PC-9 (cell line): ENCODE results near the gene P2RX6.

Source experiments
- EZH2 ChIP-seq: fragments of 200-600 bp; sonication (generic); IDR thresholded peaks from 2 replicates; pipeline ENCODE4 v1.8.0; 2017; ENCODE audit warnings: antibody characterized with exemption, low read depth
- TF ChIP-seq, protein P1 (sequence below): fragments of 200-600 bp; sonication (generic); conservative IDR thresholded peaks from 2 replicates; pipeline ENCODE4 v1.6.1; 2017; ENCODE audit warnings: mixed run types, antibody characterized with exemption, mild to moderate bottlenecking, moderate library complexity

DNA sequence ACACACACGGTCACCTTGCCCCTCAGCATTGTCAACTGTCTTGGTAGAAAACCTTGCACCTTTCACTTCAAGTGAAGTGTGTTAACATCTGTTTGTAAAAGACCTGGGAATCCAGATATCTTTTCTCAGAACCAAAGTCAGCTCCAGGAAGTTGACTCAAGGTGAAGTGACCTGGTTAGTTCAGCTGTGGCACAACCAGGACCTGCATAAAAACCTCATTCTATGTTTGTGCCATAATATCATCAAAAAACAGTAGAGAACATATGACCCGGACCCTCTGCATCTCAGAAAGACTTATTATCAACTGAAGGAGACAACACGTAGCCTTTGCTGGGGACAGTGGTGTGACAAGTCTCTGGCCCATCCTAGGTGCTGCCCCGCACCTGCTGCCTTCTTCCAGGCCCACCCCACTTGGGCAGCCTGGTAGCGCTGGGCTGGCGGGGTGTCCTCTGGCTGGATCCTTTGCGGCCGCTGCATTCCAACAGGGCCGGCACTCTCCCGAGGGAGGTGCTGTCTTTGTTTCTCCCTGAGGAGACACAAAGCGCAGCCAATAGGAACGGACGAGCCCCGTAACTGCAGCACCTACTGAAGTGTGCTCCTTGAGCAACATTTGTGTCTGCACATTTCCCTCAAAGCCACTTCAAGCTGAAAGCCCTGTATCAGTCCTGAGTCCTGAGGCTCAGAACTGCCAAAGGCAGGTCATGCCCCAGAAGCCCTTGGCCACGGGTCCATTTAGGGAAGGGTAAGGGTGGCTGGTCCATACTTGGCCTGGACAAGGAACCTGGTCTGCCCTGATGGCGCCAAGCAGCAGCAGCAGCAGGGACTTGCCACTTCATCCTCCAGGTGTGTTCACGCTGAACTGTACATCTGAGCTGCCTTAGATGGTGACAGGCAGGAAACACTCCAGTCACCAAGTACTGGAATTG, 56.0 kb downstream of the P2RX6 start:
- TF ChIP-seq, protein P1, sequence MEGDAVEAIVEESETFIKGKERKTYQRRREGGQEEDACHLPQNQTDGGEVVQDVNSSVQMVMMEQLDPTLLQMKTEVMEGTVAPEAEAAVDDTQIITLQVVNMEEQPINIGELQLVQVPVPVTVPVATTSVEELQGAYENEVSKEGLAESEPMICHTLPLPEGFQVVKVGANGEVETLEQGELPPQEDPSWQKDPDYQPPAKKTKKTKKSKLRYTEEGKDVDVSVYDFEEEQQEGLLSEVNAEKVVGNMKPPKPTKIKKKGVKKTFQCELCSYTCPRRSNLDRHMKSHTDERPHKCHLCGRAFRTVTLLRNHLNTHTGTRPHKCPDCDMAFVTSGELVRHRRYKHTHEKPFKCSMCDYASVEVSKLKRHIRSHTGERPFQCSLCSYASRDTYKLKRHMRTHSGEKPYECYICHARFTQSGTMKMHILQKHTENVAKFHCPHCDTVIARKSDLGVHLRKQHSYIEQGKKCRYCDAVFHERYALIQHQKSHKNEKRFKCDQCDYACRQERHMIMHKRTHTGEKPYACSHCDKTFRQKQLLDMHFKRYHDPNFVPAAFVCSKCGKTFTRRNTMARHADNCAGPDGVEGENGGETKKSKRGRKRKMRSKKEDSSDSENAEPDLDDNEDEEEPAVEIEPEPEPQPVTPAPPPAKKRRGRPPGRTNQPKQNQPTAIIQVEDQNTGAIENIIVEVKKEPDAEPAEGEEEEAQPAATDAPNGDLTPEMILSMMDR, result no peak
- TF ChIP-seq EZH2, result no peak
